HG02938 (cell line): ENCODE measurements around the gene SLC8A2.

Source experiments
- ATAC-seq: cut with Tn5 transposase; IDR thresholded peaks from one replicate; pipeline ENCODE4 v1.9.1; 2021; ENCODE audit warnings: mild to moderate bottlenecking, moderate library complexity; ENCODE audit not compliant: unreplicated experiment

The SLC8A2 gene

GRCh38 chr19:47432091-47432490, 39.6 kb downstream of the SLC8A2 start:
- ATAC-seq: no peak

GRCh38 chr19:47430041-47430802, 41.5 kb downstream of the SLC8A2 start:
- no peak for ATAC-seq

- ATAC-seq: no peak
These were observed 42.4 kb downstream of the SLC8A2 start for GRCh38 chr19:47429140-47429793.

- no peak for ATAC-seq
These were observed 43.4 kb downstream of the SLC8A2 start for GRCh38 chr19:47428177-47428894.

- ATAC-seq: no peak
These were observed 44.2 kb downstream of the SLC8A2 start for GRCh38 chr19:47427241-47428176.

GRCh38 chr19:47423203-47423882, 48.4 kb downstream of the SLC8A2 start:
- ATAC-seq: no peak

GRCh38 chr19:47422417-47423163, 49.1 kb downstream of the SLC8A2 start:
- ATAC-seq: no peak

- no peak for ATAC-seq
These were observed 49.8 kb downstream of the SLC8A2 start for GRCh38 chr19:47421844-47422395.

GRCh38 chr19:47421244-47421786, 50.4 kb downstream of the SLC8A2 start:
- ATAC-seq: no peak

- no peak for ATAC-seq
These were observed 51.9 kb downstream of the SLC8A2 start for GRCh38 chr19:47419789-47420188.

- ATAC-seq: no peak
These were observed 52.5 kb downstream of the SLC8A2 start, which contains the start of gene MEIS3 for GRCh38 chr19:47419030-47419783. Gene MEIS3 (minus strand): TSS chr19:47419527. CDS start chr19:47419081, 446 bp downstream.

- no peak for ATAC-seq
These were observed 53.0 kb downstream of the SLC8A2 start for GRCh38 chr19:47418692-47419029.

- no peak for ATAC-seq
These were observed 53.7 kb downstream of the SLC8A2 start for GRCh38 chr19:47417746-47418691.

GRCh38 chr19:47417107-47417745, 54.5 kb downstream of the SLC8A2 start:
- ATAC-seq: no peak

- ATAC-seq: no peak
These were observed 55.1 kb downstream of the SLC8A2 start for GRCh38 chr19:47416643-47416985.

GRCh38 chr19:47415953-47416642, 55.6 kb downstream of the SLC8A2 start:
- no peak for ATAC-seq
